Subcutaneous abdominal adipose tissue (tissue), 5 donors: ENCODE measurements around the gene NR2F1-AS1.
"Not testable (repeated sequence)": the region's sequence is repeated elsewhere in the genome, so short reads cannot be mapped to it uniquely, and the experiment has no call there.

ENCODE experiments used
- H3K27ac ChIP-seq: one replicate; pipeline ENCODE4 v1.7.0; 2013; ENCODE audit warnings: low read depth, mild to moderate bottlenecking, inconsistent platforms, low read length, moderate library complexity
- H3K27me3 ChIP-seq, 5 donors: one replicate each; pipeline ENCODE4 v1.7.0; 2013; ENCODE audit warnings: low read length in 5 of 5, inconsistent platforms in 1 of 5; ENCODE audit not compliant: control insufficient read depth in 5 of 5, insufficient read depth in 4 of 5
- H3K36me3 ChIP-seq, 5 donors: one replicate each; pipeline ENCODE4 v1.7.0; 2013; ENCODE audit warnings: low read length in 5 of 5; ENCODE audit not compliant: control insufficient read depth in 5 of 5, insufficient read depth in 5 of 5
- H3K4me1 ChIP-seq, 5 donors: one replicate each; pipeline ENCODE4 v1.7.0; 2013; ENCODE audit warnings: low read length in 5 of 5, mild to moderate bottlenecking in 3 of 5, moderate library complexity in 1 of 5; ENCODE audit not compliant: control insufficient read depth in 5 of 5, insufficient read depth in 5 of 5
- H3K4me3 ChIP-seq, 5 donors: one replicate each; pipeline ENCODE4 v1.7.0; 2013; ENCODE audit warnings: low read length in 5 of 5, low read depth in 1 of 5
- H3K9ac ChIP-seq, 5 donors: one replicate each; pipeline ENCODE4 v1.7.0; 2013; ENCODE audit warnings: low read length in 5 of 5, mild to moderate bottlenecking in 4 of 5, moderate library complexity in 3 of 5
- H3K9me3 ChIP-seq, 5 donors: one replicate each; pipeline ENCODE4 v1.7.0; 2013; ENCODE audit warnings: low read length in 5 of 5; ENCODE audit not compliant: control insufficient read depth in 5 of 5
- donor health status: healthy.
- donor health status: healthy.
- donor health status: healthy.
- donor health status: healthy.
- donor health status: healthy.

Gene NR2F1-AS1

GRCh38 chr5:93401634-93402213, 179.3 kb downstream of the NR2F1-AS1 start:
- H3K9ac ChIP-seq: no peak overlapping the region
- H3K4me1 ChIP-seq: peaks cover 0 to 12% (median 0%) of the 10 kb centered on the region in 5 donors
- H3K4me3 ChIP-seq: no peak overlapping the region
- H3K27me3 ChIP-seq: no peaks in the 10 kb centered on the region
- H3K36me3 ChIP-seq: no peaks in the 10 kb centered on the region
- H3K9me3 ChIP-seq: no peaks in the 10 kb centered on the region
- H3K27ac ChIP-seq: no peak overlapping the region

GRCh38 chr5:93399675-93400074, 181.3 kb downstream of the NR2F1-AS1 start:
- no peak overlapping the region for H3K9ac ChIP-seq
- peaks cover 0 to 9% (median 0%) of the 10 kb centered on the region in 5 donors for H3K4me1 ChIP-seq
- H3K27ac ChIP-seq: no peak overlapping the region

GRCh38 chr5:93395971-93396379, 185.0 kb downstream of the NR2F1-AS1 start:
- Histone ChIP-seq H3K4me3 (no peak overlapping the region), H3K27ac (no peak overlapping the region), H3K36me3 (no peaks in the 10 kb centered on the region), H3K4me1 (no peaks in the 10 kb centered on the region), H3K9ac (no peak overlapping the region), H3K27me3 (no peaks in the 10 kb centered on the region), H3K9me3 (no peaks in the 10 kb centered on the region)

More at GRCh38 chr5:93399675-93400074, 181.3 kb downstream of the NR2F1-AS1 start:
- no peaks in the 10 kb centered on the region for H3K27me3 ChIP-seq
- no peaks in the 10 kb centered on the region for H3K9me3 ChIP-seq
- no peaks in the 10 kb centered on the region for H3K36me3 ChIP-seq
- H3K4me3 ChIP-seq: no peak overlapping the region

- H3K4me1 ChIP-seq: no peaks in the 10 kb centered on the region
- H3K27ac ChIP-seq: no peak overlapping the region
- H3K4me3 ChIP-seq: no peak overlapping the region
- H3K9me3 ChIP-seq: no peaks in the 10 kb centered on the region
- H3K36me3 ChIP-seq: no peaks in the 10 kb centered on the region
- H3K27me3 ChIP-seq: no peaks in the 10 kb centered on the region
- H3K9ac ChIP-seq: no peak overlapping the region
Observed at GRCh38 chr5:93395010-93395409, 186.0 kb downstream of the NR2F1-AS1 start.

GRCh38 chr5:93394301-93394700, 186.7 kb downstream of the NR2F1-AS1 start:
- no peaks in the 10 kb centered on the region for H3K36me3 ChIP-seq
- H3K4me1 ChIP-seq: no peaks in the 10 kb centered on the region
- no peak overlapping the region for H3K4me3 ChIP-seq
- H3K9me3 ChIP-seq: no peaks in the 10 kb centered on the region
- H3K27ac ChIP-seq: no peak overlapping the region
- no peak overlapping the region for H3K9ac ChIP-seq
- H3K27me3 ChIP-seq: no peaks in the 10 kb centered on the region

GRCh38 chr5:93391169-93391568, 189.8 kb downstream of the NR2F1-AS1 start:
- not testable (repeated sequence) for H3K4me1 ChIP-seq, H3K9ac ChIP-seq, H3K9me3 ChIP-seq

GRCh38 chr5:93385655-93386054, 195.4 kb downstream of the NR2F1-AS1 start:
- Histone ChIP-seq H3K4me1 (peaks cover 0 to 4% (median 0%) of the 10 kb centered on the region in 5 donors), H3K27me3 (no peaks in the 10 kb centered on the region), H3K9ac (no peak overlapping the region), H3K36me3 (no peaks in the 10 kb centered on the region), H3K27ac (no peak overlapping the region), H3K4me3 (no peak overlapping the region), H3K9me3 (no peaks in the 10 kb centered on the region)

More at GRCh38 chr5:93391169-93391568, 189.8 kb downstream of the NR2F1-AS1 start:
- not testable (repeated sequence) for H3K27ac ChIP-seq, H3K4me3 ChIP-seq, H3K27me3 ChIP-seq, H3K36me3 ChIP-seq

- Histone ChIP-seq H3K4me1 (peaks cover 0 to 4% (median 0%) of the 10 kb centered on the region in 5 donors), H3K9ac (no peak overlapping the region), H3K27ac (no peak overlapping the region), H3K36me3 (no peaks in the 10 kb centered on the region), H3K4me3 (no peak overlapping the region), H3K27me3 (no peaks in the 10 kb centered on the region), H3K9me3 (no peaks in the 10 kb centered on the region)
Observed at GRCh38 chr5:93384995-93385394, 196.0 kb downstream of the NR2F1-AS1 start.

- peaks cover 0 to 4% (median 0%) of the 10 kb centered on the region in 5 donors for H3K4me1 ChIP-seq
- H3K27me3 ChIP-seq: no peaks in the 10 kb centered on the region
- no peak overlapping the region for H3K27ac ChIP-seq
- H3K36me3 ChIP-seq: no peaks in the 10 kb centered on the region
- H3K9ac ChIP-seq: no peak overlapping the region
- H3K9me3 ChIP-seq: no peaks in the 10 kb centered on the region
- H3K4me3 ChIP-seq: no peak overlapping the region
Observed at GRCh38 chr5:93384026-93384425, 197.0 kb downstream of the NR2F1-AS1 start.

GRCh38 chr5:93382188-93382825, 198.7 kb downstream of the NR2F1-AS1 start:
- no peak overlapping the region for H3K9ac ChIP-seq
- no peaks in the 10 kb centered on the region for H3K4me1 ChIP-seq
- H3K36me3 ChIP-seq: no peaks in the 10 kb centered on the region
- no peak overlapping the region for H3K4me3 ChIP-seq
- no peaks in the 10 kb centered on the region for H3K9me3 ChIP-seq
- no peaks in the 10 kb centered on the region for H3K27me3 ChIP-seq
- no peak overlapping the region for H3K27ac ChIP-seq
